ENCODE results near the gene LST1.
"Not testable (repeated sequence)": the region's sequence is repeated elsewhere in the genome, so short reads cannot be mapped to it uniquely, and the experiment has no call there.

The LST1 gene

DNA sequence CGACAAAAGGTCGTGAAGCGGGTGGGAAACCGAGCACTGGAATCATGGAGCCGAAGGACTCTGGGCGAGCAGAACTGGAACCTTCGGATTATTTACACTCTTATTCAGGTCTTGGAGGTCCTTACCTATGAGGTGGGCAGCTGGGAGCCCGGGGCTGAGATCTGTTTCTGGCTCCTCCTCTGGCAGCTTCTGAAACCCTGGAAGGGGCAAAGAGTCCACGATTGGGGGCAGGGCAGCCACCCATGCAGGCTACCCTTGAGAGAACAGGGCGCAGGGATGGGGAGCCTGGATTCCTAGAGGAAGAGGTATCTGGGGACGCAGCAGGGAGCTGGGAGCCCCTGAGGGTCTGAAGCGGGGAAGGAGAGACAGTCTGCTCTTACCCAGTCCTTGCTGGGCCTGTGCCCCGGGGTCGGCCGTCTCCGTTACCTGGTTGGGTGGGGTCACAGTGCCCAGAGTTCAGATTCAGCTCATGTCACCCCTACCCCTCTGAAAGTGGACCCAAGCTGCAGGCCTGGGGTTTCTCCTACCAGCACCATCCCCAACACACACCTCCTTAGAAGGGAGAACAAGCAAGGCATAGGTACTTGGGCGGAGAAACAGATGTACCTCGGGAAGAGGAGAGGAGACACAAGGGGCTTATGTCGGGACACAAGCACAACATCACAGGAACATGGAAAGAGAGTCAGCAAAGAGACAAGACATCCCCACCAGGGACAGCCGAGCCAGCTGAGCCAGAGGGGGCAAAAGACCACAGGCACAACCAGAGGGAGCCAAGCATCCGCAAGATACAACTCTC is 4.4 kb upstream of the LST1 start:
- peak in 1 of 2 donors; percentile 16 for DNase-seq

- peak; percentile 82 to 83 for DNase-seq
These were observed 3.8 kb upstream of the LST1 start, which contains the start of gene LTB for GRCh38 chr6:31582230-31582643. Gene LTB, minus strand, starts transcription at chr6:31582424. Its CDS starts 7 bp downstream, at chr6:31582417.

GRCh38 chr6:31585491-31585890 is 586 bp upstream of the LST1 start:
- peak; percentile 67 to 71 for DNase-seq

DNA sequence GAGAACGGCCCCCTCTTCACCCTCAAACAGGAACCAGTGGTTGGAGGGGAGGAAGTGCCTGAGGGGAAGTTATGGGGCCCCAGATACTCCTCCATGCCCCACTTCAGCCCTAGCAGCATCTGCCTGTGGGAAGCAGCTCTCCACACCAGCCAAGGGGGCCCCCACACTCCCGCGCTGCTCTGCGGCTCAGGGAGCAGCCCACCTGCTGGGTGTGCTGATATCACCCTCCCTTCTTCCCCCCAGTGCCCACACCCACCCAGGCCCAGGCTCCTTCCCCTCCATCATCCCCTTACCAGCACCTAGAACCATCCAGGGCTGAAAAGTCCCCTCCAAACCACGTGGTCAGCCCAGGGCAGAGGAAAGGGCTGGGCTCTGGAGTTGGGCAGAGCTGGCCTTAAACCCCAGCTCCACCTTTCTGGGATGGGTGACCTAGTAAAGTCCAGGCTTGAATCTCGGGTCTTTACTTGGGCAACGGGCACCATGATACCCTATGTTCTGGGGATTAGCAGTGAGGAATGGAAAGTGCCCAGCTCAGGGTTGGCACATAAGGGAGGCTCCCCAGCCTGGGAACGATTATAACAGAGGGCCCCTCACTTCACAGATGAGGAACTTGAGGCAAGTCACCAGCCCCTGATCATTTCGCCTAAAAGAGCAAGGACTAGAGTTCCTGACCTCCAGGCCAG is 663 bp downstream of the LST1 start:
- peak; percentile 54 to 58 for DNase-seq

- peak in 1 of 2 donors; percentile 24 for DNase-seq
These were observed 2.0 kb downstream of the LST1 start for GRCh38 chr6:31587791-31588777.

DNA sequence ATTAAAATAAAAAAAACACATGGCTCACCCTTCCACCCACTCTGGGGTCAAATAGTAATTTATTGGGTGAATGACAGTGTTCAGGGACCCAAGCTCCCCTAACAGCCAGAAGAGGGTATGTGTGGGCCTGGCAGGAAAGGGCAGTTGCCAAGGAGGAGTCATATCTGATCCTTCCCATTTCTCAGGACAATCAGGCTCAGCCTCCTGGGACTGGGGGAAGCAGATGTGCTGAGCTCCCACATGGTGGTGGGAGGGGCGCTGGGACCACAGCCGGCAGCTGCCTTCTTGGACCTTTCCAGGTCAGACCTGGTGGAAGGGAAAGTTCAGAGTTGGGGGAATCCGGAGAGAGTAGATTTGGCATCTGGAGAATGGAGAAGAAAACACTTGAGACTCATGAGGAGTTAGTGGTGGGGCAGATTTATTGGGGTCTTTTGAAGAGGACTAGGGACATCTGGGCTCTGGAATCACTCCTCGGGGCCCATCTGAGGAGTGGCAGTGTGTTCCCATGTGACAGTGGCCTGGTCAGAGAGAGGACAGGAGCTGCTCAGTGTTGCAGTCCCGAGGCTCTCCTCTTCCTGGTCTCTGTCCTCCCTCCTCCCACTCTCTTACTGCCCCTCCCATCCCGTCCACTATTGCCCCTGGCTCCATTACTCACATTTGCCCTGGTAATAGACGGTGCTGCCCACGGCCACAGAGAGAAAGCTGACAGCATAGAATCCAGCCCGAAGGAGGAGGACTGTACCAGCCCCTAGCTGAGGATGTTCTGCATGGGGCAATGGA is 3.0 kb downstream of the LST1 start:
- DNase-seq: no peak

- not testable (repeated sequence) for DNase-seq
These were observed 4.6 kb downstream of the LST1 start for GRCh38 chr6:31590691-31591090.

DNA sequence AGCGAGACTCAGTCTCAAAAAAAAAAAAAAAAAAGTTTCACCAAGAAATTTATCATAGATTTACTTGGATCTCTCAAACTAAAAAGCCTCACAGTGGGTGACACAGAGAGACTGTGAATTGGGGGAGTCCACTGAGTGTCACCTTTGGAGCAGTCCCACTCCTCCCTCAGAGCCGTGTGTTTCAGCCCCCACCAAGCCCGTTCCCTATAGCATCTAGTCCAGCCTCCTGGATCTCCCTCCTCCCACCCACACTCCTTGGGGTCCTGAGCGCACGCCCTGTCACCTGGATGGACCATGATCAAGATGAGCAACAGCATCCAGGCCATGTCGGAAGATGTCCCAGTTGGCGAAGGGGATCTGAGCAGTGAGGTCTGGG is 6.3 kb downstream of the LST1 start:
- no peak for DNase-seq

DNA sequence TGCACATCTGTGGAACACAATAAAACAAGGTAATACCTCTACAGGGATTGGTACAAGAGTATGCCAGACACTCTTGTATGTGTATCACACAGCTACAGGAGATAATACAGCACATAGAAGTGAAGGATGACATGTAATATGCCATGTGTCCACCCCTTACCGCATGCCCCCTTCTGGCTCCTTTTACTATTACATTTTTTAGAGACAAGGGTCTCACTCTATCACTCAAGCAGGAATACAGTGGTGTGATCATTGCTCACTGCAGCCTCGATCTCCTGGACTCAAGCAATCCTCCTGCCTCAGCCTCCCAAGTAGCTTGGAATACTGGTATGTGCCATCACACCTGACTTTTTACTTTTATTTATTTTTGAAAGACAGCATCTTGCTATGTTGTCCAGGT is 10.9 kb downstream of the LST1 start:
- peak; percentile 66 to 87 for DNase-seq

DNA sequence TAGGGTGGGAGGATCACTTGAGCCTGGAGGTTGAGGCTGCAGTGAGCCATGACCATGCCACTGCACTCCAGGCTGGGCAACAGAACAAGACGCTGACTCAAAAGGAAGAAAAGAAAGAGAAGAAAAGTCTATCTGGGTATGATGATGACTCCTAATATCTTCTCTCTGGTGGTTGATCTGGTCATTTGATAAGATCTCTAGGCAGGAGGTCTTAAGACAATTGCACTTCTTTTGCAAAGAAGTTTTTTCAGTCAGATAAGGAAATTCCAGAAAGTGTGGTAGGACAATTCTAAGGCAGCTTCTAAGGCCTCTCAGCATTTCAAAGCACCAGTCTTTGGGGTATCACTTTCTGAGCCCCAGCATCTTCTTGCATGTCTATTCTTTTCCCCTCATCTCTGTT is 21.2 kb downstream of the LST1 start:
- no peak for DNase-seq

DNA sequence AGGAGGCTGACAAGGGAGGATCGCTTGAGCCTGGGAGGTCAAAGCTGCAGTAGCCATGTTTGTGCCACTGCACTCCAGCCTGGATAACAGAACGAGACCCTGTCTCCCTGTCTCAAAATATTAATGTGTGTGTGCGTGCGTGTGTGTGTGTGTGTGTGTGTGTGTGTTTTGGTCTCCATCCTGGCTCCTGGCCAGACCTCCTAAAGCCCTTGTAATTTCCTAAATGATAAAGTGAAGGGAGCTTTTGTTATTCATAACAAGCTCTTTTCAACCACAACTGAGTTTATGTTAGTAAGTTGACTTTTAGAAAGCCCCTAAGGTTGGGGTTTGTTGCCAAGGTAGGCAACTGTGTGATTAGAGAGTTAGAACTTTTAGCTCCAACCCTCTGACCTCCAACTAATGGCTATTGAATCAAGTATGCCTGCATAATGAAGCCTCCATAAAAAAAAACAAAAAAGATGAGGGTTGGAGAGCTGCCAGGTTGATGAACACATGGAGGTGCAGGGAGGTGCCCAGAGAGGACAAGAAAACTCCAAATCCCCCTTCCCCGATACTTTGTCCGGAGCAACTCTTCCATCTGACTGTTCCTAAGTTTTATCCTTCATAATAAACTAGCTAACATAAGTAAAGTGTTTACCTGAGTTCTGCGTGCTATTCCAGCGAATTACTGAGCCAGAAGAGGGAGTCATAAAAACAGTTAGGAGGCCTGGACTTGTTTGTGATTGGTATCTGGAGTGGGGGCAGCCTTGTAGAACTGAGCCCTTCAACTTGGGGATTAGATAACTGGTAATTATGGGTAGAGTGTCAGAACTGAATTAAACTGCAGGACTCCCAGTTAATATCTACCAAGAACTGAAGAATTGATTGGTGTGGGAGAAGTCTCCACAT is 23.7 kb downstream of the LST1 start:
- no peak for DNase-seq

- DNase-seq: no peak
These were observed 24.9 kb downstream of the LST1 start for GRCh38 chr6:31610968-31611367.

GRCh38 chr6:31614075-31614619 is 28.1 kb downstream of the LST1 start:
- peak in 1 of 2 donors; percentile 34 for DNase-seq

DNA sequence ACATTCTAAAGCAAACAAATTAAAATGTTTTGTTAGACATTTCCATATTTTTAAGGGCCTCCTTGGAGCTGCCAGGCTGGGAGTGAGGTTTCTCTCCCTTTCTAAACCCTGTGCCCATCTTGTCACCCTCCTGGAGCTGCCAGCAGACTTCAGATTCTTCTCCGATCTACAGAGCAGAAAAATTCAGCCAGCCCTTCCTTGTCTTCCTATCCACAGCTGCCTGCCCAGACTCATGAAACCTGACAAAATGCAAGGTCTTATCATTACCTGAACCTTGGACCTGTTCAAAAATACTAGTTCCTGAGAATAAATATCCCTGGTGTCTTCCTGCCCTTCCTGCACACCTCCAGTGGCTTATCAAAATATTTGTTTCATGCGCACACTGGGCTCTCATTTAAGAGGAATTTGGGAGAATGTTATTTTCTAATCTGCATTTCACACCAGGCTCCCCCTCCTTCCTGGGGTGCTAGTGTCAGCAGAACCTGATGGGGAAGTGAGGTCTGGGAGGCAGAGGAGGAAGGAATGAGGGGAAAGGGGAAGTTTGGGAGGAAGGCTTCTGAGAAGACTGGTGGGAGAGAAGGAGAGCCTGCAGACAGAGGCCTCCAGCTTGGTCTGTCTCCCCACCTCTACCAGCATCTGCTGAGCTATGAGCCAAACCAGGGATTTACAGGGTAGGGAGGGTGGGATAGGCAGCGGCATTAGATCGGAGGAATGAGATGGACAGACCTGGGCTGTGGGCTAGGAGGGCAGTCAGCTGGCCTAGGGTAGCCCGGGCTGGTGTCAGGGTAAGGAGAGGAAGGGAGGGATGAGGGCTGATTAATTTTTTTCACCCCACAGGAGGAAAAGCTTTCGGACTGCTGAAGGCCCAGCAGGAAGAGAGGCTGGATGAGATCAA is 28.9 kb downstream of the LST1 start, which contains the start of gene AIF1:
TSS of gene AIF1 (plus strand) at position 551 of the 895 bp plus-strand sequence. CDS start at position 647, 96 bp downstream.
- peak in 1 of 2 donors; percentile 30 for DNase-seq

DNA sequence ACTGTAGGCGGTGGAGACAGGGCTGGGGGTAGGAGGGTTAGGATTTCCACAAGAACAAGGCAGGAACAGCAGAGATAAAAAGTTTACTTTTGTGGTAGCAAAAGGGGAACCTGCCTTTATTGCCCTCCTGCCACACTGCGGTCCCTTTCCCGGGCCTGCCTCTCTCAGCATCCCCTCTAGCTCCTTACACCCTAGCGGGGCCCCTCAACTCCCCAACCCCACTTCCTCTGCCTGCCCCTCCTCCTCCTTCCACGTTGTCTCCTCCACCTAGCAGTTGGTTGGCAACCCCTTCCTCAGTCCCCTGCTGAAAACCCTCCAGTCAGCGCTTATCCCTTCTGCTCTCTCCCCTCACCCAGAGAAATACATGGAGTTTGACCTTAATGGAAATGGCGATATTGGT is 29.7 kb downstream of the LST1 start:
- DNase-seq: peak in 1 of 2 donors; percentile 25

GRCh38 chr6:31617010-31617409 is 30.9 kb downstream of the LST1 start:
- no peak for DNase-seq

DNA sequence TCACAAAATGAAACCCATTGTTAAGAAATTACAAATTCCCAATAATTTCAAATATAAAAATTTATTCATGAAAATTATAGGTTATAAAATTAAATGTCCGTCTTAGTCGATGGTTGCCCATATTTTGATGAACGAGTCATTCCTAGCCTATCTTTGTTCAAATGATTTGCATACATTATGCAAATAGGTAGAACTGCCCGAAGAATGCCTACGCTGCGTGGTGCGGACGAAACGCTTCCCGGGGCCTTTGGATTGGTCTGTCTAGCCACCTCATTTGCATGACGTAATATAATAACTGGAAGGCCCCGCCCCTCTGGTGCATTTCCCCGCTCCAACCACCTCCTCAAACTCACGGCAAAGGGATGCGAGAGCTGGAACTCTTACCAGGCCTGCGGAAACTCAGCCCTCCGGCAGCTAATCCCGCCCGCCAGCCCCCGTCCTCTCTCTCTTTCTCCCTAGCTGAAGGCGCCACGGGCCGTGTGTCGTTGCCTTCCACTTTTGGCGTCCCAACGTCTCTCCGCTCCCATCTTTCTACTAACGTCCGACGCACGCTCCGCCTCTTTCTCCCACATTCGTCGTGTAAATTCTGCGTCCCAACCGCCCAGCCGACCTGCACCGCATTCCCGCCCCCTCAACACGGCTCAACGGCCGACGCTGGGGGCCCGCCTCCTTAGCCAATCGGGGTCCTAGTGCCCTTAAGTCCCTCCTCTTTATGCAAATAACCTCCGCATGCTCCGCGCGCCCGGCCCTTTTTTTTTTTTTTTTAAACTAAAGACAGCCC is 33.9 kb downstream of the LST1 start:
- peak; percentile 98 to 99 for DNase-seq

DNA sequence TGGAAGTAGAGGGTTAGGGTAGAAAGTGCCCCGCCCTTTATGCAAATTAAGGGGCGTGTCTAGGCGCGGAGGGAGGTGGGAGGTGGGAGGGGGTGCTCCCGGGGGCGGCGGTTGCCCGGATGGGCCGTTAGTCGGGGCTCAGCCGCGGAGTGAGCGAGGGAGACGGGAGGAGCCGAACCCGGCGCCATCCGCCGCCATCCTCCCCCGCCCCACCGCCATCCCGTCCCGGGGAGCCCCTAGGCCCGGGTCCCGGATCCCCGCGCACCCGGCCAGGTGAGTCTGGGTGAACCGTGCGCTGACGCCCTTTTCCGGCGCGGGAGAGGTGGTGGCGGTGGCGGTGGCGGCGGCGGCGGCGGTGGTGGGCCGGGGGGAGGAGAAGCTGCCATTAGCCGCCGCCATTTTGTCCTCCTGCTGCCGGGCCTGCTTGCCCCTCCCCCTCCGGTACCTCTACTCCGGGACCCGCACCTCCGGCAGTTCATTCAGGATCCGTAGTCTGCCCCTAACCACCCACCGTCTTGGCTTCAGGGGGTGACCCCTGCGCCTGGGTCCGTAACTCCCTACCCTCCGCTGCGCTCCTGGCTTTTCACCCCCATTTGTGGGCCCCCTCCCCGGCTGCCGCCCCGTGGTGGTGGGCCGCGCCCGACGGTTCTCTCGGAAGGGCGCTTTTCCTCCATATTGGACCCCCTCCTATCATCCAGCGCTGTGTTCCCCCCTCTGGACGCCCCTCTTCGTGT is 34.7 kb downstream of the LST1 start, which contains the start of gene PRRC2A:
TSS of gene PRRC2A (plus strand) at position 130 of the 734 bp plus-strand sequence. CDS start 2,075 bp downstream, outside the sequence.
- DNase-seq: no peak
